Caco-2 (cell line): ENCODE measurements around the gene TLR4. TPM values are rescaled to one million over a fixed set of nuclear protein-coding genes. Genes with fewer than 3 reads are reported as not detected.

ENCODE experiments used
- BruUV-seq: library from RNA; stranded (reverse); fragments of 400-500 nt; replicated peaks from 2 replicates; lab custom pipeline; 2021; lab: Mats Ljungman, UMichigan
- CTCF ChIA-PET: fragments of 300-600 bp; sonication (Branson Sonifier 250); formaldehyde crosslinking; loops from one replicate; lab custom pipeline; 2022; ENCODE audit warnings: antibody characterized with exemption; lab: Charles Lee
- POLR2A ChIA-PET: fragments of 300-600 bp; sonication (Branson Sonifier 250); formaldehyde crosslinking; loops from one replicate; lab custom pipeline; 2022; ENCODE audit warnings: antibody characterized with exemption; lab: Charles Lee
- DNase-seq, 2 experiments: peaks; one replicate each; pipeline versions ENCODE4 v3.0.0 to v3.0.0-alpha.2; 2020 to 2022
- H3K27me3 ChIP-seq: replicated peaks from 2 replicates; pipeline ENCODE4 v1.6.0; 2011; ENCODE audit warnings: low read length; ENCODE audit not compliant: control insufficient read depth, insufficient read depth
- H3K36me3 ChIP-seq: 2 replicates; pipeline ENCODE4 v1.5.1; 2011; ENCODE audit warnings: low read length; ENCODE audit not compliant: control insufficient read depth, insufficient read depth
- H3K4me1 ChIP-seq: fragments of 250-450 bp; sonication (Bioruptor Pico); 2 replicates; pipeline ENCODE4 v1.5.1; 2020; ENCODE audit warnings: mild to moderate bottlenecking
- H3K4me3 ChIP-seq: 2 replicates; pipeline ENCODE4 v1.5.1; 2011; ENCODE audit warnings: low read depth, mild to moderate bottlenecking, control low read depth, low read length
- H3K9me3 ChIP-seq: fragments of 250-450 bp; sonication (Bioruptor Pico); 2 replicates; pipeline ENCODE4 v1.5.1; 2020; ENCODE audit warnings: mild to moderate bottlenecking, moderate library complexity
- H3K27ac Mint-ChIP-seq: one replicate; pipeline ENCODE4 v1.8.0; 2022; ENCODE audit warnings: mixed read lengths; ENCODE audit not compliant: unreplicated experiment
- H3K27me3 Mint-ChIP-seq: one replicate; pipeline ENCODE4 v1.8.0; 2022; ENCODE audit warnings: mixed read lengths; ENCODE audit not compliant: insufficient read depth, unreplicated experiment
- H3K36me3 Mint-ChIP-seq: one replicate; pipeline ENCODE4 v1.8.0; 2022; ENCODE audit warnings: mild to moderate bottlenecking, mixed read lengths; ENCODE audit not compliant: insufficient read depth, unreplicated experiment
- H3K4me1 Mint-ChIP-seq: one replicate; pipeline ENCODE4 v1.8.0; 2022; ENCODE audit warnings: low read depth, mixed read lengths; ENCODE audit not compliant: unreplicated experiment
- H3K4me3 Mint-ChIP-seq: one replicate; pipeline ENCODE4 v1.8.0; 2022; ENCODE audit warnings: mild to moderate bottlenecking, moderate library complexity, mixed read lengths; ENCODE audit not compliant: unreplicated experiment
- H3K9me3 Mint-ChIP-seq: one replicate; pipeline ENCODE4 v1.8.0; 2022; ENCODE audit warnings: mixed read lengths; ENCODE audit not compliant: unreplicated experiment
- intact Hi-C: fragments of 100-400 bp; cut with micrococcal nuclease; formaldehyde crosslinking; loops from one replicate; pipeline ENCODE4 v1.10.0; 2022; ENCODE audit not compliant: unreplicated experiment
- total RNA-seq: library from RNA; stranded (reverse); gene quantifications from 2 replicates; pipeline ENCODE4 v1.2.3, GENCODE V29; 2022
- TF ChIP-seq, protein P1 (sequence below), 2 experiments: fragments of 200-600 bp in 1 of 2; IDR thresholded peaks; 1 replicate in 1 of 2; 2 replicates in 1 of 2; pipeline versions ENCODE4 v1.5.1 to v1.8.0; 2011 to 2022; ENCODE audit warnings: antibody characterized with exemption in 1 of 2, control low read depth in 1 of 2, inconsistent platforms in 1 of 2, low read depth in 1 of 2, low read length in 1 of 2, mild to moderate bottlenecking in 1 of 2, moderate library complexity in 1 of 2; ENCODE audit not compliant: insufficient read depth in 1 of 2, severe bottlenecking in 1 of 2, unreplicated experiment in 1 of 2

Gene TLR4
- total RNA-seq, 1 experiment from 2014 or later: not detected

DNA sequence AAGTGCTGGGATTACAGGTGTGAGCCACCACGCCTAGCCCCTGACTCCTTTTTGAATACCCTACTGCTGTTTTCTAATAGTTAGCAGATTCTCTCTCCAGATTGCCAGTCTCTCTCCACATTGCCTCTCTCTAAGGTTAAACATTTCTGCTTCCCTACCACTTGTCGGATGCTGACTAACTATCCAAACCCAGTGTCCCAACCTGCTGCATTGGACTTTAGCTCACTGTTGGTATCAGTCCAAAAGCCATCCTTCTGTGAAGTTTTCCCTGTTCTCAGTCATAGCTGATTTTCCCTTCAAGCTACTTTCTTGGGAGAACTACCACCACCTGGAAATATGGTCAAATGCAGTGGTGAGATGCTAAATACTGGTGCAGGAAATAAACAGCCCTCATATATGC is 48.7 kb downstream of the TLR4 start:
- Histone ChIP-seq H3K4me3 (no peak overlapping the region), H3K36me3 (no peaks in the 10 kb centered on the region), H3K27me3 (no peaks in the 10 kb centered on the region), H3K9me3 (no peaks in the 10 kb centered on the region), H3K4me1 (no peaks in the 10 kb centered on the region)
- peaks cover 8% of the 10 kb centered on the region for H3K27me3 Mint-ChIP-seq
- BruUV-seq: no TSS peak
- no peak overlapping the region for H3K4me3 Mint-ChIP-seq
- intact Hi-C loops: no loop called here
- no peaks in the 10 kb centered on the region for H3K4me1 Mint-ChIP-seq
- CTCF ChIA-PET: no interaction called here
- no peaks in the 10 kb centered on the region for H3K9me3 Mint-ChIP-seq
- H3K27ac Mint-ChIP-seq: no peak overlapping the region
- TF ChIP-seq, protein P1, sequence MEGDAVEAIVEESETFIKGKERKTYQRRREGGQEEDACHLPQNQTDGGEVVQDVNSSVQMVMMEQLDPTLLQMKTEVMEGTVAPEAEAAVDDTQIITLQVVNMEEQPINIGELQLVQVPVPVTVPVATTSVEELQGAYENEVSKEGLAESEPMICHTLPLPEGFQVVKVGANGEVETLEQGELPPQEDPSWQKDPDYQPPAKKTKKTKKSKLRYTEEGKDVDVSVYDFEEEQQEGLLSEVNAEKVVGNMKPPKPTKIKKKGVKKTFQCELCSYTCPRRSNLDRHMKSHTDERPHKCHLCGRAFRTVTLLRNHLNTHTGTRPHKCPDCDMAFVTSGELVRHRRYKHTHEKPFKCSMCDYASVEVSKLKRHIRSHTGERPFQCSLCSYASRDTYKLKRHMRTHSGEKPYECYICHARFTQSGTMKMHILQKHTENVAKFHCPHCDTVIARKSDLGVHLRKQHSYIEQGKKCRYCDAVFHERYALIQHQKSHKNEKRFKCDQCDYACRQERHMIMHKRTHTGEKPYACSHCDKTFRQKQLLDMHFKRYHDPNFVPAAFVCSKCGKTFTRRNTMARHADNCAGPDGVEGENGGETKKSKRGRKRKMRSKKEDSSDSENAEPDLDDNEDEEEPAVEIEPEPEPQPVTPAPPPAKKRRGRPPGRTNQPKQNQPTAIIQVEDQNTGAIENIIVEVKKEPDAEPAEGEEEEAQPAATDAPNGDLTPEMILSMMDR (IDR thresholded peaks at IDR 0.05; ENCODE audit: insufficient read depth in 1 of 2, low read depth in 1 of 2, low read length in 1 of 2, severe bottlenecking in 1 of 2, unreplicated experiment in 1 of 2): no peak
- DNase-seq: no peak
- POLR2A ChIA-PET: no interaction called here
- H3K36me3 Mint-ChIP-seq: no peaks in the 10 kb centered on the region

- Histone ChIP-seq H3K4me1 (no peaks in the 10 kb centered on the region), H3K4me3 (no peak overlapping the region), H3K9me3 (no peaks in the 10 kb centered on the region), H3K36me3 (no peaks in the 10 kb centered on the region), H3K27me3 (no peaks in the 10 kb centered on the region; the same call in 1 of the 2 replicates)
- POLR2A ChIA-PET: no interaction called here
- H3K9me3 Mint-ChIP-seq: no peaks in the 10 kb centered on the region
- TF ChIP-seq, protein P1 (IDR thresholded peaks at IDR 0.05; ENCODE audit: insufficient read depth in 1 of 2, low read depth in 1 of 2, low read length in 1 of 2, severe bottlenecking in 1 of 2, unreplicated experiment in 1 of 2): no peak
- H3K27ac Mint-ChIP-seq: no peak overlapping the region
- BruUV-seq: no TSS peak
- CTCF ChIA-PET: no interaction called here
- H3K4me3 Mint-ChIP-seq: no peak overlapping the region
- no peaks in the 10 kb centered on the region for H3K27me3 Mint-ChIP-seq
- no peak for DNase-seq
- no peaks in the 10 kb centered on the region for H3K4me1 Mint-ChIP-seq
- intact Hi-C loops: no loop called here
- no peaks in the 10 kb centered on the region for H3K36me3 Mint-ChIP-seq
Observed at GRCh38 chr9:117757561-117758190, 53.5 kb downstream of the TLR4 start.

DNA sequence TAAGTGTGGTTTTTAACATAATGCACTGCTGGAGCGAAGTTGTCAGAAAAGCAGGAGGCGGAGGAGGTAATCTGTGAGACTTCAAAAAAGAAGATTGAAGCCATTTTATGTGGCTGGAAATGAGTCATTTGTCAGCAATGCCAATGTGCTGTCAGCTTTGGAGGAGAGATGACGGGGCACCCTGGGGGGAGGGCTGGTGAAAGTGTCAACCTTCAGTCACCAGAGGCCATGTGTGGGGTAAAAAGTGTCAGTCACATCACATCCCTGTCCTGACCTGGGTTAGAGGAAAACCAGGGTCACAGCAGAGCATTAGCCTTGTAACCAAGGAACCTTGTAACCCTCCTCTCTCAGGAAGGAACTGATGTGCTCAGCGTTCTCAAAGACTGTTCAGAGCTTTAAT is 59.1 kb downstream of the TLR4 start:
- H3K9me3 ChIP-seq: no peaks in the 10 kb centered on the region
- no peak overlapping the region for H3K4me3 Mint-ChIP-seq
- CTCF ChIA-PET: no interaction called here
- H3K4me1 ChIP-seq: no peaks in the 10 kb centered on the region
- no peaks in the 10 kb centered on the region for H3K4me1 Mint-ChIP-seq
- intact Hi-C loops: no loop called here
- TF ChIP-seq, protein P1 (IDR thresholded peaks at IDR 0.05; ENCODE audit: insufficient read depth in 1 of 2, low read depth in 1 of 2, low read length in 1 of 2, severe bottlenecking in 1 of 2, unreplicated experiment in 1 of 2): no peak
- no peaks in the 10 kb centered on the region for H3K36me3 ChIP-seq
- no peak overlapping the region for H3K4me3 ChIP-seq
- H3K27me3 Mint-ChIP-seq: no peaks in the 10 kb centered on the region
- H3K27ac Mint-ChIP-seq: no peak overlapping the region
- no peak for DNase-seq
- POLR2A ChIA-PET: no interaction called here
- no peaks in the 10 kb centered on the region; the same call in 1 of the 2 replicates for H3K27me3 ChIP-seq
- BruUV-seq: no TSS peak
- no peaks in the 10 kb centered on the region for H3K9me3 Mint-ChIP-seq
- H3K36me3 Mint-ChIP-seq: no peaks in the 10 kb centered on the region
